Frontal cortex (tissue), 4 donors: ENCODE measurements around the gene RIT2. TPM values are rescaled to one million over a fixed set of nuclear protein-coding genes. Genes with fewer than 3 reads are reported as not detected.

ENCODE experiments used
- DNase-seq, 2 donors: peaks; one replicate each; pipeline ENCODE4 v3.0.0; 2012; ENCODE audit warnings: low spot score in 2 of 2
- FAIRE-seq: peaks from 2 replicates; lab custom pipeline; 2012; peaks lifted over from hg19 to GRCh38; lab: Jason Lieb, UNC
- total RNA-seq: library from RNA; depleted of rRNA; stranded (reverse); fragments of >200 nt; gene quantifications from one replicate; pipeline ENCODE4 v1.2.3, GENCODE V29; 2014
- donor health status: control.
- donor health status: control.
- donor health status: control.

RIT2 gene
- total RNA-seq, 1 donor from 2014 or later: 29.3 TPM

- no peak for DNase-seq
- FAIRE-seq: no peak
Observed at GRCh38 chr18:43022874-43023273, 92.6 kb downstream of the RIT2 start.

DNA sequence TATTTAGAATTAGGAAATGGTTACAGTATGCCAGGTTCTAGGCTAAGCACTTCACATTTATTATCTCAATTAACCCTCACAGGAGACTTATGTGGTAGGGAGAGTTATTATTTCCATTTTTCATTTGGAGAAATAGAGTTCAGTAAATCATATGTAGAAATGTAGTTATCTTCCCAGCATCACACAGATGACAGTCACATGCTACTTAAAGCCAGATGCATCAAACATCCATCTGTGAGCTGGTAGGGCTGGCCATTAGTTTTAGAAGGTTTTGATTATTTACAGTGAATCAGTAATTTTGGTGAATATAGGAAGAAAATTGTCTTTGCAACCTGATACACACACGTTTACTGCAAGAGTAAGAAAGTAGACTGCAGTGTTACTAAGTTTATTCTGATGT is 97.9 kb downstream of the RIT2 start:
- DNase-seq: no peak
- no peak for FAIRE-seq

- DNase-seq (no peak), FAIRE-seq (no peak)
Observed at GRCh38 chr18:43013486-43013885, 102.0 kb downstream of the RIT2 start.

GRCh38 chr18:43012951-43013350 is 102.5 kb downstream of the RIT2 start:
- DNase-seq: no peak
- FAIRE-seq: no peak

DNA sequence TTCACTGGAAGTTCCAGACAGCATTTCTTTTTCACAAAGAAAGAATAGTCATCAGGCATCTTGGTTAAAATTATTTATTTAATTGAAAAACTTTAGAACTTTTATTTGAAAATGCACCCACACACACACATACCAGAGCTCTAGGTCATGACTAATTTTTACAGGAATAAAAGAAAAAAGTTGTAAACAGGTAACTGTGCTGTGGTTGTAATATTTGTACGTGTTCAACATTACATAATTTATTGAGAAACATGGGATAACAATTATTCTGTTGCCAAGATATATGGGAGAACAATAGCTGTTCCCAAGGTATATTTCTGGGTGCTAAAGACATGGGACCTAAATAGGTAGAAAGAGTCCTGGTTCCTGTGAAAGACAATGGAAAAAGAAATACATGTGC is 104.9 kb downstream of the RIT2 start:
- DNase-seq (no peak), FAIRE-seq (no peak)

DNA sequence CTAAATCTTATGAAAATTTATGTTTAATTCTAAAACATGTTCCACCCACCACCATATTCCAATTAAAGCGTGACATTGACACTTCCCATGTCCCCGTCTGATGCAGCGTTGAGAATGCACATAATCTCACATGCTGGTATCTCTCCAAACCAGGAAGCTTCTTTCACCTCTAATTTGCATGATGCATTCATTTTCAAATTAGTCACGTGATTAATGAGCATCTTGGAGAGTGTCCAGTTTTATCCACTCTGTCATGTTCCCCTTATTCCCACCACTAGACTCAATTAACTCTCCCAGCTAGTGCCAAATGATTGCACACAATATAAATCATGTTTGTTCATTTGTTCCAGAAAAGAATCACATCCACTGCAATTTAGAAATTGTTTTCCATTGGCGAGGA is 105.8 kb downstream of the RIT2 start:
- FAIRE-seq (no peak), DNase-seq (no peak)

GRCh38 chr18:43007365-43007764 is 108.1 kb downstream of the RIT2 start:
- DNase-seq (no peak), FAIRE-seq (no peak)

GRCh38 chr18:43004421-43004820 is 111.1 kb downstream of the RIT2 start:
- DNase-seq (no peak), FAIRE-seq (no peak)

DNA sequence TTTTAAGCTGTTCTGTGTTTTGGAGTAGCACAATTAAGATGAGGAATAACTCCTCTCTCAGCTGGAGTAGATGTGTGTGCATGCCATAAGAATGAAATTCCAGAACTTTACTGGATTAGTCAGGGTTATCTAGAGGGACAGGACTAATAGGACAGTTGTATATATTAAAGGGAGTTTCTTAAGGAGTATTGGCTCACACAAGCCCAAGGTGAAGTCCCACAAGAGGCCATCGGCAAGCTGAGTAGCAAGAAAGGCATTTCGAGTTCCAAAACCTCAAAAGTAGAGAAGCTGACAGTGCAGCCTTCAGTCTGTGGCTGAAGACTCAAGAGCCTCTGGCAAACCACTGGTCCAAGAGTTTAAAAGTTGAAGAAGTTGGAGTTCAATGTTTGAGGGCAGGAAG is 113.7 kb downstream of the RIT2 start:
- DNase-seq (no peak), FAIRE-seq (no peak)

DNA sequence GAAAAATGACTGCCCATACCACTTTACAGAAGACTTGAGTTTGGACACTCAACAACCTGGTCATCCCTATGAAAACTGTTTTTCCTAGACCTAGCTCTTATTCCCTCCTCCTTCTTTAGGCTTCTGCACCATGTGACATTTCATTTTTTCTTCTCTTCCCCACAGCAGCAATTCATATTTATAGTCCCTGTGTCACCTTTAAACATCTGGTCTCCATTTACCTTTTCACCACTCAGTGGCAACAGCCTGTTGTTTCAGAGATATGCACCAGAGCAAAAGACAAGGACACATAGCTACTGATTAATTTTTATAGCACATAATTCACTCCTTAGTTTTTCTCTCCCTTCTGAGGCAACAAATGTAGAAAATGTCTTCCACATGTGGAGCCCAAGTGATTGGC is 118.7 kb downstream of the RIT2 start:
- DNase-seq (no peak), FAIRE-seq (no peak)

DNA sequence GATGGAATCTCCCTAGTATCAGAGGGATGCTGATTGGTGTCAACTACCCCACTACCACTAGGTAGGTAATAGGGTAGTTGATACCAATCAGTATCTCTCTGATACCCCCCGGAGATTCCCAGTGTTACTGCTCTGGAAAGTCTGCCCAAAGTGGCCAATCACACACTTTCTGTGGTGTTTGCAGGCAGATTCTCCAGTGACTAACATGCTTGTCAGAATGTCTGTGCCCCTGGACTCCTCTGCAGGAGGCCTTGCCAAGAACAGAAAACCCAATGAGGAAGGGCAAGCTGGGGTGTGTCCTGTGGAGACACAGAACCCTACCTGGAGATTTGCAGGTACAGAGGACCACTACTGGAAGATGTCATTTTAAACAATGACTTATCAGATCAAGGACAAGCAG is 135.1 kb downstream of the RIT2 start:
- DNase-seq (no peak), FAIRE-seq (no peak)

DNA sequence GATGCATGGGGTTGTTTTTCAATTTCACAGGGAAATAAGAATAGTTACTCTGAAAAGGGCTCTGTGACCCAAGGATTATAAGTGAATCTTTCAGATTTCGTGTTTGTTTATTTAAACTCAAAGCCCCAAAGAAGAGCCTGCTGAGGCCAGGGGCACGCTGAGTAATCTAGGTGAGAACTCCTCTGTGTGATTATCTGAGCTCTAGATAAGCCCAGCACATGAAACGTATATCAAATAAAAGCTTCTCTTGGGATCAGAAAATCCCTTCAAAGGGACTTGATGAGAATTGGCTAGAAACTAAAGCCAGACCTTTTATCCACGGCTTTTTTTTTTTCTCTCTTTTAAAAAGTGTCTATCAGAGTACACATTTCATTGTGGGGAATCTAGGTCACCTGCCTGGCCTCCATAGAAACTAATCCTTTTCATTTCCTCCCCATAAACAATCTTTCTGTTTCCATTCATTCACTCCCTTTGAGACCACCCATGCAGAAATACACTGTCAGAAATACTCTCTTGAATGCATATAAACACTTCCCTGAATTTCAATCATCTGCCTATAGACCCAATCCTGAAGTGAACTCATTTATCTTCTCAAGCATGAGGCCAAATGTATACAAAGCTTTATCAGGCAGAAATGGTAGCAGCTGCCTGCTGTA is 137.4 kb downstream of the RIT2 start:
- FAIRE-seq (no peak), DNase-seq (no peak)

DNA sequence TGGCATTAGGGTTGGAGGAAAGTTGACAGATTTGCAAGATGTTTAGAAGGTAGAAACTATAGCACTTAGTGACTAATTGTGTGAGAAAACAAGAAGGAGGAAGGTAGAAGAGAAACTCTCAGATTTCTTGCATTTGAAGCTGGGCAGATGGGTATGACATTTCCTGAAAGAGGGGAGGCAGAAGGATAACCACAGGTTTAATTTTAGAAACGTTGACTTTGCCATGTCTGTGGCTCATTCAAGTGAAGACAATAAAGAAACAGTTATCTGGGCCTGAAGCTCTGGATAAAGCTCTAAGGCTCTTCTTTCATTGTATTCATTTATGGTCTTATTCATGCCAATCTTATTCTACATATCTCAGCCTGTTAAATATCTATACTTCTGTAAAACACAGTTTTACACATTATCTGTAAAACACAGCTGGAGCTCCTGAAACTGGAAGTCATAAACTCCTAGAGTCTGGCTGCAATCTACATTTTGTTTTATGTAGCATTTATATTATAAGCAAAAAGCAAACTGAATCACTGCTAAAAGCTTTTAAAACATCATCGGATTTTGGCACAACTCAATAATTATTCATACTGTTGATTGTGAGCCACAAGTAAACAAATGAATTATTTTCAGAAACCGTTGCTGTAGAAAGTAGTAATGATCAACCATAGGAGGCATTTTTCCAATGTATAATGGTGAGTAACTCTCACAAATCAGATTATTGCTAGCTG is 138.5 kb downstream of the RIT2 start:
- DNase-seq (no peak), FAIRE-seq (no peak)

DNA sequence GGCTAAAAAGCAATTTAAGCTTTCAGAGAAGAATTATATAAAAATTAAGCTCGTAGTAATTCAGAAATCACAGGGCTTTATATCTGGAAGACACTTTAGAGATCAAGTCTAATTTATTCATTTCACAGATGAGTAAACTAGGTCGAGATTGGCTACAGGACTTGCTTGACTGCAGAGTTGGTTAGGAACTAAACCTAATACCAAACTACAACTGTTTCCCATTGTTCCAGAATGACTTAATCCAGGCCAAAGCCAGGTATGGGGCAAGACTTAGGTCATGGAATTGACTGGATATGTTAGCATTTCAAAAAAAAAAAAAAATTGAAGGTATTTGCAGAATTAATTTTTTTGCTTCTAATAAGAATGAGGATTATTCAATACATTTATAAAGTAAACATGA is 146.1 kb downstream of the RIT2 start:
- DNase-seq (no peak), FAIRE-seq (no peak)

- no peak for DNase-seq
- no peak for FAIRE-seq
Observed at GRCh38 chr18:42961298-42961697, 154.2 kb downstream of the RIT2 start.

DNA sequence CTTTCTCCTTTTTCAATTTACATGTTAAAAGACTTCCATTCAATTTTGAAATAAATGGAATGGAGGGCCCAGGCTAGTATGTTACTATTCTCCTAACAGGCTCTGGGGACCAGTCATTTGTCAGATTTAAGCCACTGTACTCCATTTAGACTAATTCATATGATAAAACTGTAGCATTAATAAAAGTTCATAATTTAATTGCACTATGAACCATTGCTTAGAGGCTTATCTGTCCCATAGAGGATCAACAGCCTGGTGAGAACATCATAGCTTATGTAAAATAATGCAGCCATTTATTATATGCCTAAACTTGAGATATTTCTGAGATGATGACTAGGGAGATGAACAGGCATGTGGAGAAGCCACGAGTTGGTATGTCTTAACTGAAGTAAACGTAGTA is 156.0 kb downstream of the RIT2 start:
- DNase-seq (no peak), FAIRE-seq (no peak)

- FAIRE-seq: no peak
Observed at GRCh38 chr18:42958353-42958752, 157.1 kb downstream of the RIT2 start.

DNA sequence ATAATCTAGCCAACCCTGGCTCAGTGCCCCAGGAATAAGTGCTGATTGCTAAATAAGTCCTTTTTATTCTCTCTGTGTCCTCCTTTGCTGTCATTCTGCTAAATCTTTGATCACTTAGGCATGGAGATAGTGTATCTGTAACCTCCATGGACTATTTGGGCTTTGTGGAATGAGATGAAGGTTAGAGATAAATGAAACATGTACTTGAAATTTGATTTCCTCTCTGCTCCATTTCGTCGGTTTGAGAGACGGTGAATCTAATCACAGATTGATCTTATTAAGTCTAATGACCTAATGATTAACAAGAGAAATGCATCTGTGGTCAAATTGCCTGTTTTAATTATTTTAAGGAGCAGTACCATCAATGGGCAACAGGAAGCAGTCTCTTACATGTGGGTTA is 159.2 kb downstream of the RIT2 start:
- no peak for DNase-seq
- no peak for FAIRE-seq

More at GRCh38 chr18:42958353-42958752, 157.1 kb downstream of the RIT2 start:
- no peak for DNase-seq

DNA sequence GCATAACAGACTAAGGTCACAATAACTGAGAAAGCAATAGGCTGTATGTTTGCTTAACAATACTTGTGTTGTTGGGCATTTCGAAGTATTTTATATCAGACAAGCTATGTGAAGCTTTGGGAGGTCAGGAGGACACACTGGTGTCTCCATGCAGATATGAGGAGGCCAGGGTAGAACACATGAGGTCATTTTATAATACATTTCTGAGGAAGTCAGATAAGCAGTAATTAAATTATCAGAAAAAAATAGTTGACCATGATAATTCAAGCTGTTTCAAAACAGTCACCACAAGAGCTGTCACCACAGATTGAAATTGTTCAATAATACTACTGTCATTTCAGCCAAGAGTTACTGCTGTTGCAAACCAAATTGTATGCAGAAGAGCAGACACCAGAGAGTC is 160.6 kb downstream of the RIT2 start:
- DNase-seq (no peak), FAIRE-seq (no peak)

GRCh38 chr18:42953306-42953705 is 162.2 kb downstream of the RIT2 start:
- no peak for FAIRE-seq

GRCh38 chr18:42950732-42951131 is 164.8 kb downstream of the RIT2 start:
- no peak for FAIRE-seq
- no peak for DNase-seq

More at GRCh38 chr18:42953306-42953705, 162.2 kb downstream of the RIT2 start:
- no peak for DNase-seq

- FAIRE-seq (no peak), DNase-seq (no peak)
Observed at GRCh38 chr18:42948831-42949230, 166.7 kb downstream of the RIT2 start.
